H9 (cell line): ENCODE results near the gene BET1L. TPM values are rescaled to one million over a fixed set of nuclear protein-coding genes. Genes with fewer than 3 reads are reported as not detected.

Experiments
- DNase-seq: peaks from one replicate; pipeline ENCODE4 v3.0.0-alpha.2; 2017
- H2AFZ ChIP-seq: one replicate; pipeline ENCODE4 v1.6.1; 2013; ENCODE audit warnings: mild to moderate bottlenecking, low read length, control low read depth, moderate library complexity
- H2AK5ac ChIP-seq: 2 replicates; pipeline ENCODE4 v1.6.1; 2013; ENCODE audit warnings: low read length, control low read depth, mixed read lengths; ENCODE audit not compliant: insufficient read length
- H2BK120ac ChIP-seq: one replicate; pipeline ENCODE4 v1.6.1; 2013; ENCODE audit warnings: low read depth, mild to moderate bottlenecking, low read length, control low read depth, inconsistent platforms; ENCODE audit not compliant: poor library complexity, severe bottlenecking
- H2BK12ac ChIP-seq: 2 replicates; pipeline ENCODE4 v1.6.1; 2013; ENCODE audit warnings: low read length, control low read depth, mixed read lengths, low read depth; ENCODE audit not compliant: insufficient read length
- H2BK15ac ChIP-seq: 2 replicates; pipeline ENCODE4 v1.6.1; 2013; ENCODE audit warnings: low read depth, low read length, control low read depth
- H2BK20ac ChIP-seq: one replicate; pipeline ENCODE4 v1.6.1; 2013; ENCODE audit warnings: low read depth, mild to moderate bottlenecking, low read length, control low read depth, inconsistent platforms; ENCODE audit not compliant: poor library complexity, severe bottlenecking
- H2BK5ac ChIP-seq: 2 replicates; pipeline ENCODE4 v1.6.1; 2013; ENCODE audit warnings: low read length, control low read depth, mixed read lengths; ENCODE audit not compliant: insufficient read length
- H3K14ac ChIP-seq: 2 replicates; pipeline ENCODE4 v1.6.1; 2013; ENCODE audit warnings: low read length, control low read depth; ENCODE audit not compliant: insufficient read depth
- H3K18ac ChIP-seq: 2 replicates; pipeline ENCODE4 v1.6.1; 2013; ENCODE audit warnings: low read depth, mild to moderate bottlenecking, mixed read lengths, low read length, control low read depth; ENCODE audit not compliant: insufficient read length
- H3K23ac ChIP-seq: 2 replicates; pipeline ENCODE4 v1.6.1; 2013; ENCODE audit warnings: low read length, control low read depth, mixed read lengths, low read depth; ENCODE audit not compliant: insufficient read length
- H3K23me2 ChIP-seq: 2 replicates; pipeline ENCODE4 v1.6.1; 2013; ENCODE audit warnings: low read depth, mild to moderate bottlenecking, mixed read lengths, low read length, control low read depth; ENCODE audit not compliant: insufficient read length, poor library complexity, severe bottlenecking
- H3K27ac ChIP-seq: 2 replicates; pipeline ENCODE4 v1.5.1; 2013; ENCODE audit warnings: low read length, control low read depth, mixed read lengths, low read depth; ENCODE audit not compliant: insufficient read length
- H3K27me3 ChIP-seq: 2 replicates; pipeline ENCODE4 v1.6.1; 2013; ENCODE audit warnings: low read length, control low read depth, inconsistent platforms; ENCODE audit not compliant: insufficient read depth
- H3K4ac ChIP-seq: 2 replicates; pipeline ENCODE4 v1.6.1; 2013; ENCODE audit warnings: low read depth, mild to moderate bottlenecking, control low read depth, inconsistent platforms, low read length, moderate library complexity
- H3K4me1 ChIP-seq: 2 replicates; pipeline ENCODE4 v1.6.1; 2013; ENCODE audit warnings: low read length, control low read depth, inconsistent platforms; ENCODE audit not compliant: insufficient read depth
- H3K4me2 ChIP-seq: 2 replicates; pipeline ENCODE4 v1.6.1; 2013; ENCODE audit warnings: low read length, control low read depth, mixed read lengths; ENCODE audit not compliant: insufficient read length, insufficient read depth
- H3K56ac ChIP-seq: 2 replicates; pipeline ENCODE4 v1.6.1; 2013; ENCODE audit warnings: low read depth, mild to moderate bottlenecking, mixed read lengths, low read length, control low read depth; ENCODE audit not compliant: insufficient read length
- H3K79me1 ChIP-seq: 2 replicates; pipeline ENCODE4 v1.6.1; 2013; ENCODE audit warnings: low read depth, mild to moderate bottlenecking, moderate library complexity, low read length, control low read depth, inconsistent platforms; ENCODE audit not compliant: insufficient read depth, poor library complexity, severe bottlenecking
- H3K79me2 ChIP-seq: 2 replicates; pipeline ENCODE4 v1.6.1; 2013; ENCODE audit warnings: low read length, control low read depth, inconsistent platforms; ENCODE audit not compliant: insufficient read depth
- H3K9ac ChIP-seq: 2 replicates; pipeline ENCODE4 v1.6.1; 2013; ENCODE audit warnings: low read length, control low read depth, mixed read lengths; ENCODE audit not compliant: insufficient read length; ENCODE audit errors: extremely low read depth
- H3K9me3 ChIP-seq: one replicate; pipeline ENCODE4 v1.6.1; 2013; ENCODE audit warnings: low read depth, low read length, inconsistent platforms; ENCODE audit not compliant: control insufficient read depth
- H3T11ph ChIP-seq: one replicate; pipeline ENCODE4 v1.6.1; 2013; ENCODE audit warnings: mild to moderate bottlenecking, low read length, control low read depth, inconsistent platforms
- H4K20me1 ChIP-seq: one replicate; pipeline ENCODE4 v1.6.1; 2013; ENCODE audit not compliant: control insufficient read depth, insufficient read length, insufficient read depth
- H4K5ac ChIP-seq: 2 replicates; pipeline ENCODE4 v1.6.1; 2013; ENCODE audit warnings: low read depth, mild to moderate bottlenecking, mixed read lengths, low read length, control low read depth; ENCODE audit not compliant: insufficient read length
- H4K8ac ChIP-seq: replicated peaks from 2 replicates; pipeline ENCODE4 v1.6.1; 2013; ENCODE audit warnings: low read length, control low read depth, mixed read lengths, low read depth; ENCODE audit not compliant: insufficient read length
- H4K91ac ChIP-seq: 2 replicates; pipeline ENCODE4 v1.6.1; 2013; ENCODE audit warnings: low read depth, mild to moderate bottlenecking, moderate library complexity, mixed read lengths, low read length, control low read depth; ENCODE audit not compliant: insufficient read length
- H3K27ac Mint-ChIP-seq, 3 experiments: 2 replicates in 2 of 3; 3 replicates in 1 of 3; pipeline ENCODE4 v1.8.0; 2020 to 2021; ENCODE audit warnings: mixed read lengths in 3 of 3, mild to moderate bottlenecking in 1 of 3, moderate library complexity in 1 of 3
- H3K27me3 Mint-ChIP-seq: 2 replicates; pipeline ENCODE4 v1.8.0; 2021; ENCODE audit warnings: low read depth, mild to moderate bottlenecking, moderate library complexity, mixed read lengths
- H3K36me3 Mint-ChIP-seq, 3 experiments: 2 replicates in 2 of 3; 3 replicates in 1 of 3; pipeline ENCODE4 v1.8.0; 2020 to 2021; ENCODE audit warnings: low read depth in 3 of 3, mixed read lengths in 3 of 3; ENCODE audit not compliant: insufficient read depth in 1 of 3
- H3K4me1 Mint-ChIP-seq, 2 experiments: 2 replicates each; pipeline ENCODE4 v1.8.0; 2020; ENCODE audit warnings: mixed read lengths in 2 of 2
- H3K4me3 Mint-ChIP-seq, 2 experiments: 2 replicates in 1 of 2; 3 replicates in 1 of 2; pipeline ENCODE4 v1.8.0; 2020 to 2021; ENCODE audit warnings: mild to moderate bottlenecking in 2 of 2, mixed read lengths in 2 of 2, moderate library complexity in 1 of 2
- H3K9me3 Mint-ChIP-seq, 2 experiments: 2 replicates in 1 of 2; 3 replicates in 1 of 2; pipeline ENCODE4 v1.8.0; 2020; ENCODE audit warnings: mild to moderate bottlenecking in 2 of 2, mixed read lengths in 2 of 2, moderate library complexity in 1 of 2
- WGBS: extraction: QIAGEN DNeasy Blood & Tissue Kit; methylation state at CpG from one replicate; pipeline ENCODE4 v1.1.7; 2013; ENCODE audit warnings: missing lambda C conversion rate, low lambda C conversion rate, mixed read lengths; ENCODE audit not compliant: insufficient read length; ENCODE audit errors: extremely low coverage; 5-methylcytosine and 5-hydroxymethylcytosine counted together
- total RNA-seq: library from RNA; stranded (reverse); gene quantifications from 2 replicates; pipeline ENCODE4 v1.2.1, GENCODE V29; 2021
- TF ChIP-seq, protein P1 (sequence below): fragments of 200-600 bp; sonication (generic); conservative IDR thresholded peaks from 3 replicates; pipeline ENCODE4 v1.8.0; 2021; ENCODE audit warnings: antibody characterized with exemption, mild to moderate bottlenecking

Gene BET1L
- total RNA-seq, 1 experiment from 2014 or later = 49.4 TPM

DNA sequence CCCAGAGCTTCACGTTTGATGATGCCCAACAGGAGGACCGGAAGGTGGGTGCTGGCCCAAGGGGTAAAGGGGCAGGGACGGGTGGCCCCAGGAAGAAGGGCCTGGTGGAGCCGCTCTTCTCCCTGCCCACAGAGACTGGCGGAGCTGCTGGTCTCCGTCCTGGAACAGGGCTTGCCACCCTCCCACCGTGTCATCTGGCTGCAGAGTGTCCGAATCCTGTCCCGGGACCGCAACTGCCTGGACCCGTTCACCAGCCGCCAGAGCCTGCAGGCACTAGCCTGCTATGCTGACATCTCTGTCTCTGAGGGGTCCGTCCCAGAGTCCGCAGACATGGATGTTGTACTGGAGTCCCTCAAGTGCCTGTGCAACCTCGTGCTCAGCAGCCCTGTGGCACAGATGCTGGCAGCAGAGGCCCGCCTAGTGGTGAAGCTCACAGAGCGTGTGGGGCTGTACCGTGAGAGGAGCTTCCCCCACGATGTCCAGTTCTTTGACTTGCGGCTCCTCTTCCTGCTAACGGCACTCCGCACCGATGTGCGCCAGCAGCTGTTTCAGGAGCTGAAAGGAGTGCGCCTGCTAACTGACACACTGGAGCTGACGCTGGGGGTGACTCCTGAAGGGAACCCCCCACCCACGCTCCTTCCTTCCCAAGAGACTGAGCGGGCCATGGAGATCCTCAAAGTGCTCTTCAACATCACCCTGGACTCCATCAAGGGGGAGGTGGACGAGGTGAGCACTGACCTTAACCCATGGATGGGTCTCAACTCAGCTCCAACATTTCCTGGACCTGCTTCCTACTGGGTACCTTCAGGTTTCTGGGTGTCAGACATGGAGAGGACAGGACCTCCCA lies 2.3 kb upstream of the BET1L start:
- Histone ChIP-seq H2AK5ac (no peak overlapping the region), H2BK5ac (no peak overlapping the region), H2AFZ (no peak overlapping the region), H3K23ac (no peak overlapping the region), H3K56ac (no peak overlapping the region), H2BK20ac (no peak overlapping the region), H3K18ac (no peak overlapping the region), H2BK12ac (no peak overlapping the region), H4K20me1 (no peaks in the 10 kb centered on the region), H3K27ac (no peak overlapping the region), H4K5ac (no peak overlapping the region), H3K9ac (peak overlapping the region; percentile 54), H3T11ph (no peak overlapping the region), H2BK120ac (no peak overlapping the region), H3K27me3 (no peaks in the 10 kb centered on the region), H2BK15ac (no peak overlapping the region), H3K4ac (no peak overlapping the region), H3K9me3 (no peaks in the 10 kb centered on the region), H4K91ac (no peak overlapping the region), H3K14ac (no peak overlapping the region; the same call in 1 of the 2 replicates), H3K4me1 (no peaks in the 10 kb centered on the region; the same call in 1 of the 2 replicates), H3K23me2 (peaks cover 21% of the 10 kb centered on the region), H4K8ac (no peak overlapping the region), H3K79me2 (no peaks in the 10 kb centered on the region; the same call in 1 of the 2 replicates), H3K79me1 (peaks cover 5% of the 10 kb centered on the region), H3K4me2 (peak overlapping the region; percentile 81)
- peaks cover 30 to 62% (median 58%) of the 10 kb centered on the region in 3 experiments for H3K36me3 Mint-ChIP-seq
- DNase-seq = no peak
- H3K4me1 Mint-ChIP-seq = peaks cover 5 to 17% of the 10 kb centered on the region in 2 experiments
- no peaks in the 10 kb centered on the region for H3K27me3 Mint-ChIP-seq
- peak overlapping the region in 1 of 3 experiments; percentile 53; a peak in 1 of 7 replicates for H3K27ac Mint-ChIP-seq
- no peaks in the 10 kb centered on the region for H3K9me3 Mint-ChIP-seq
- TF ChIP-seq, protein P1, sequence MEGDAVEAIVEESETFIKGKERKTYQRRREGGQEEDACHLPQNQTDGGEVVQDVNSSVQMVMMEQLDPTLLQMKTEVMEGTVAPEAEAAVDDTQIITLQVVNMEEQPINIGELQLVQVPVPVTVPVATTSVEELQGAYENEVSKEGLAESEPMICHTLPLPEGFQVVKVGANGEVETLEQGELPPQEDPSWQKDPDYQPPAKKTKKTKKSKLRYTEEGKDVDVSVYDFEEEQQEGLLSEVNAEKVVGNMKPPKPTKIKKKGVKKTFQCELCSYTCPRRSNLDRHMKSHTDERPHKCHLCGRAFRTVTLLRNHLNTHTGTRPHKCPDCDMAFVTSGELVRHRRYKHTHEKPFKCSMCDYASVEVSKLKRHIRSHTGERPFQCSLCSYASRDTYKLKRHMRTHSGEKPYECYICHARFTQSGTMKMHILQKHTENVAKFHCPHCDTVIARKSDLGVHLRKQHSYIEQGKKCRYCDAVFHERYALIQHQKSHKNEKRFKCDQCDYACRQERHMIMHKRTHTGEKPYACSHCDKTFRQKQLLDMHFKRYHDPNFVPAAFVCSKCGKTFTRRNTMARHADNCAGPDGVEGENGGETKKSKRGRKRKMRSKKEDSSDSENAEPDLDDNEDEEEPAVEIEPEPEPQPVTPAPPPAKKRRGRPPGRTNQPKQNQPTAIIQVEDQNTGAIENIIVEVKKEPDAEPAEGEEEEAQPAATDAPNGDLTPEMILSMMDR = no peak
- peak overlapping the region; percentile 93 to 97 for H3K4me3 Mint-ChIP-seq
- WGBS = no CpG with 5 or more reads among the region's 29 CpGs
